Neural cell (in vitro differentiated cells): Measurements from ENCODE around the gene EYS. TPM values are rescaled to one million over a fixed set of nuclear protein-coding genes. Genes with fewer than 3 reads are reported as not detected.

Experiments used
- H2AFZ ChIP-seq: fragments of 200-600, 300-800 bp; sonication (generic), shearing (Covaris generic); 2 replicates; pipeline ENCODE4 v1.6.0; 2014; ENCODE audit warnings: low read depth, mild to moderate bottlenecking, antibody characterized with exemption, low read length, moderate library complexity
- H3F3A ChIP-seq: fragments of 200-600 bp; shearing (Covaris generic); 2 replicates; pipeline ENCODE4 v1.6.1; 2016; ENCODE audit warnings: mild to moderate bottlenecking, moderate library complexity, mixed read lengths, antibody characterized with exemption, low read length; ENCODE audit not compliant: insufficient read depth, poor library complexity, severe bottlenecking
- H3K27ac ChIP-seq: fragments of 200-600, 300-800 bp; sonication (generic), shearing (Covaris generic); 2 replicates; pipeline ENCODE4 v1.5.1; 2014; ENCODE audit warnings: mild to moderate bottlenecking, low read length, moderate library complexity
- H3K27me3 ChIP-seq: fragments of 300-800, 200-600 bp; sonication (generic), shearing (Covaris generic); 2 replicates; pipeline ENCODE4 v1.6.0; 2014; ENCODE audit warnings: mild to moderate bottlenecking, low read depth, low read length, moderate library complexity; ENCODE audit not compliant: insufficient read depth
- H3K36me3 ChIP-seq: fragments of 300-800, 200-600 bp; sonication (generic), shearing (Covaris generic); 2 replicates; pipeline ENCODE4 v1.5.1; 2014; ENCODE audit warnings: mild to moderate bottlenecking, antibody characterized with exemption, low read length, moderate library complexity; ENCODE audit not compliant: insufficient read depth
- H3K4me2 ChIP-seq: fragments of 300-800, 200-600 bp; sonication (generic), shearing (Covaris generic); 2 replicates; pipeline ENCODE4 v1.6.0; 2014; ENCODE audit warnings: mild to moderate bottlenecking, low read length
- H3K4me3 ChIP-seq: fragments of 300-800, 200-600 bp; sonication (generic), shearing (Covaris generic); 2 replicates; pipeline ENCODE4 v1.5.1; 2014; ENCODE audit warnings: mild to moderate bottlenecking, low read length, moderate library complexity
- H3K79me2 ChIP-seq: fragments of 200-600 bp; shearing (Covaris generic); replicated peaks from 2 replicates; pipeline ENCODE4 v1.6.0; 2014; ENCODE audit warnings: mild to moderate bottlenecking, low read length, moderate library complexity; ENCODE audit not compliant: insufficient read depth
- H3K9ac ChIP-seq: fragments of 300-800, 200-600 bp; sonication (generic), shearing (Covaris generic); 2 replicates; pipeline ENCODE4 v1.6.1; 2016; ENCODE audit warnings: mild to moderate bottlenecking, low read length, mixed read lengths
- H3K9me2 ChIP-seq: fragments of 200-600 bp; shearing (Covaris generic); 2 replicates; pipeline ENCODE4 v1.6.1; 2016; ENCODE audit warnings: mild to moderate bottlenecking, low read length, mixed read lengths; ENCODE audit not compliant: insufficient read depth
- H3K9me3 ChIP-seq: fragments of 200-600, 300-800 bp; sonication (generic), shearing (Covaris generic); 2 replicates; pipeline ENCODE4 v1.6.1; 2016; ENCODE audit warnings: mild to moderate bottlenecking, mixed run types, low read length, moderate library complexity, mixed read lengths
- H4K20me1 ChIP-seq: fragments of 200-600 bp; shearing (Covaris generic); 2 replicates; pipeline ENCODE4 v1.6.1; 2016; ENCODE audit warnings: mild to moderate bottlenecking, mixed run types; ENCODE audit not compliant: insufficient read depth
- CTCF ChIP-seq: fragments of 450-650 bp; IDR thresholded peaks from 2 replicates; pipeline ENCODE4 v1.5.1; 2014; ENCODE audit warnings: antibody characterized with exemption, mild to moderate bottlenecking, moderate library complexity; ENCODE audit not compliant: poor library complexity, severe bottlenecking
- EP300 ChIP-seq: fragments of 450-650 bp; conservative IDR thresholded peaks from 2 replicates; pipeline ENCODE4 v1.6.1; 2014; ENCODE audit warnings: antibody characterized with exemption, mild to moderate bottlenecking, moderate library complexity; ENCODE audit not compliant: poor library complexity, severe bottlenecking
- EZH2 ChIP-seq: fragments of 200-600, 300-800 bp; shearing (Covaris generic), sonication (generic); IDR thresholded peaks from 2 replicates; pipeline ENCODE4 v1.6.1; 2014; ENCODE audit warnings: antibody characterized with exemption, low read length, borderline replicate concordance, mild to moderate bottlenecking; ENCODE audit not compliant: insufficient read depth, poor library complexity, severe bottlenecking
- MXI1 ChIP-seq: fragments of 450-650 bp; conservative IDR thresholded peaks from 2 replicates; pipeline ENCODE4 v1.6.1; 2014; ENCODE audit warnings: antibody characterized with exemption, mild to moderate bottlenecking; ENCODE audit not compliant: poor library complexity, severe bottlenecking
- POLR2AphosphoS5 ChIP-seq: IDR thresholded peaks from 2 replicates; pipeline ENCODE4 v1.6.1; 2012
- RAD21 ChIP-seq: fragments of 450-650 bp; conservative IDR thresholded peaks from 2 replicates; pipeline ENCODE4 v1.6.1; 2014; ENCODE audit warnings: antibody characterized with exemption, mild to moderate bottlenecking, moderate library complexity
- REST ChIP-seq: IDR thresholded peaks from 2 replicates; pipeline ENCODE4 v1.6.1; 2012; ENCODE audit warnings: borderline replicate concordance
- SMC3 ChIP-seq: fragments of 450-650 bp; conservative IDR thresholded peaks from 2 replicates; pipeline ENCODE4 v1.6.1; 2014; ENCODE audit warnings: antibody characterized with exemption, mild to moderate bottlenecking, moderate library complexity; ENCODE audit not compliant: poor library complexity
- TAF1 ChIP-seq: IDR thresholded peaks from 2 replicates; pipeline ENCODE4 v1.6.1; 2012; ENCODE audit warnings: low read depth
- polyA plus RNA-seq: library from polyadenylated mRNA; depleted of rRNA; stranded (reverse); fragments of >200 nt; gene quantifications from 2 replicates; pipeline ENCODE4 v1.2.3, GENCODE V29; 2014

EYS gene
- polyA plus RNA-seq, 1 donor from 2014 or later = 0.38 TPM

- Histone ChIP-seq H4K20me1 (no peaks in the 10 kb centered on the region), H3K27me3 (no peaks in the 10 kb centered on the region), H3K4me3 (no peak overlapping the region), H3K36me3 (no peaks in the 10 kb centered on the region), H3K9me2 (no peaks in the 10 kb centered on the region), H3K4me2 (no peak overlapping the region), H3K9ac (no peak overlapping the region), H3K9me3 (no peaks in the 10 kb centered on the region), H3K27ac (no peak overlapping the region), H3K79me2 (no peaks in the 10 kb centered on the region), H3F3A (no peaks in the 10 kb centered on the region), H2AFZ (no peak overlapping the region)
- no peak for TF ChIP-seq SMC3
- no peak for TF ChIP-seq RAD21
- no peak for TF ChIP-seq EP300
- no peak for TF ChIP-seq EZH2
- no peak for TF ChIP-seq REST
- TF ChIP-seq POLR2AphosphoS5 = no peak
- no peak for TF ChIP-seq MXI1
- no peak for TF ChIP-seq TAF1
- no peak for TF ChIP-seq CTCF
Observed at GRCh38 chr6:64231928-64232327, 1475.1 kb downstream of the EYS start.

- H3K79me2 ChIP-seq = no peaks in the 10 kb centered on the region
- no peak overlapping the region for H3K4me2 ChIP-seq
- no peaks in the 10 kb centered on the region for H3K9me3 ChIP-seq
- no peaks in the 10 kb centered on the region for H3K36me3 ChIP-seq
- TF ChIP-seq MXI1 (no peak), REST (no peak), RAD21 (no peak), SMC3 (no peak), EZH2 (no peak), POLR2AphosphoS5 (no peak), CTCF (no peak), TAF1 (no peak), EP300 (no peak)
- no peak overlapping the region for H3K27ac ChIP-seq
- H3K9me2 ChIP-seq = no peaks in the 10 kb centered on the region
- no peak overlapping the region for H3K9ac ChIP-seq
- no peaks in the 10 kb centered on the region for H3F3A ChIP-seq
- H2AFZ ChIP-seq = no peak overlapping the region
- H3K27me3 ChIP-seq = no peaks in the 10 kb centered on the region
- no peaks in the 10 kb centered on the region for H4K20me1 ChIP-seq
- no peak overlapping the region for H3K4me3 ChIP-seq
Observed at GRCh38 chr6:64230530-64230929, 1476.5 kb downstream of the EYS start.
